ENCODE results near the gene PCSK7.
A peak's percentile ranks its signal among the peaks of the same experiment; 100 is the strongest.
"Not testable (repeated sequence)": the region's sequence is repeated elsewhere in the genome, so short reads cannot be mapped to it uniquely, and the experiment has no call there.

Gene PCSK7

DNA sequence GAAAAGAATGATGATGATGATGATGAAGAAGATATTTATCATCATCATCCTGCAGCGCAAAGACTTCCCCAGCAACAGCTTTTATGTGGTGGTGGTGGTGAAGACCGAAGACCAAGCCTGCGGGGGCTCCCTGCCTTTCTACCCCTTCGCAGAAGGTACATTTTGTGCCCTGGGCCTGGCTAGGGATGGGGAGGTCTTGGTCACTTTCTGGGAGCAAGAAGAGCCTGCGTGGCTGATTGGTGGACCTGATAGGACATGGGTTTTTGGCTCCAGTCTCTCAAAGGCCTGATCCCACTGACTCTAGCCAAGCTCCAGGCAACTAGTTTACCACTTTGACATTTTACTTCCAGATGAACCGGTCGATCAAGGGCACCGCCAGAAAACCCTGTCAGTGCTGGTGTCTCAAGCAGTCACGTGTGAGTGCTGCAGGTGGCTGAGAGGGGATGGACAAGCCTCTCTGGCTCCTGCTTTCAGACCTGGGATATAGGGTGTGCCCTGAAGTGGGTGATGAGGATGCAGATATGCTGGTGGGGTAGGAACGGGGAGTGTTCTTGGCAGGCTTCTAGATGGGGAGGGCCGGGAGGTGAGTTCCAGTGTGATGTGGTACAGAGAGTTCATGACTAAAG, 48.0 kb downstream of the PCSK7 start:
- no peak for DNase-seq (ENCODE audit: low read depth, low spot score)

DNA sequence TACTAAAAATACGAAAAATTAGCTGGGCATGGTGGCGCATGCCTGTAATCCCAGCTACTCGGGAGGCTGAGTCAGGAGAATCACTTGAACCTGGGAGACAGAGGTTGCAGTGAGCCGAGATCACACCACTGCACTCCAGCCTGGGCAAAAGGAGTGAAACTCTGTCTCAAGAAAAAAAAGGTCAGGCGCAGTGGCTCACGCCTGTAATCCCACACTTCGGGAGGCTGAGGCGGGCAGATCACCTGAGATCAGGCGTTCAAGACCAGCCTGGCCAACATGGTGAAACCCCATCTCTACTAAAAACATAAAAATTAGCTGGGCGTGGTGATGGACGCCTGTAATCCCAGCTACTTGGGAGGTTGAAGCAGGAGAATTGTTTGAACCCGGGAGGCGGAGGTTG, 48.7 kb downstream of the PCSK7 start:
- not testable (repeated sequence) for DNase-seq (ENCODE audit: low read depth, low spot score)

DNA sequence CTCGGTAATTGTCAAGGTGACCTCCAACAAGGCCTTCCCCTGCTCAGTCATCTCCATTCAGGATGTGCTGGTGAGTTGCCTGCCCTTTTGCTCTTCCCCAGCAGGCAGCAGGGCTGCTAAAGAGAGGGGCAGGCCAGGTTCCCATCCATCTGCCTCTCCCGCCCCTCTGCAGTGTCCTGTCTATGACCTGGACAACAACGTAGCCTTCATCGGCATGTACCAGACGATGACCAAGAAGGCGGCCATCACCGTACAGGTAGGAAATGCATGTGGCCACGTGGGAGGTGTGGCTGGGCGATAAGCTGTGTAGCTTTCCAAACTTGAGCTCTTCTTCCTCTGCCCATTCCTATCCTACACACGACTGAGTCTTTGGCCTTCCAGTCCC, 49.3 kb downstream of the PCSK7 start:
- DNase-seq (ENCODE audit: low read depth, low spot score): no peak

DNA sequence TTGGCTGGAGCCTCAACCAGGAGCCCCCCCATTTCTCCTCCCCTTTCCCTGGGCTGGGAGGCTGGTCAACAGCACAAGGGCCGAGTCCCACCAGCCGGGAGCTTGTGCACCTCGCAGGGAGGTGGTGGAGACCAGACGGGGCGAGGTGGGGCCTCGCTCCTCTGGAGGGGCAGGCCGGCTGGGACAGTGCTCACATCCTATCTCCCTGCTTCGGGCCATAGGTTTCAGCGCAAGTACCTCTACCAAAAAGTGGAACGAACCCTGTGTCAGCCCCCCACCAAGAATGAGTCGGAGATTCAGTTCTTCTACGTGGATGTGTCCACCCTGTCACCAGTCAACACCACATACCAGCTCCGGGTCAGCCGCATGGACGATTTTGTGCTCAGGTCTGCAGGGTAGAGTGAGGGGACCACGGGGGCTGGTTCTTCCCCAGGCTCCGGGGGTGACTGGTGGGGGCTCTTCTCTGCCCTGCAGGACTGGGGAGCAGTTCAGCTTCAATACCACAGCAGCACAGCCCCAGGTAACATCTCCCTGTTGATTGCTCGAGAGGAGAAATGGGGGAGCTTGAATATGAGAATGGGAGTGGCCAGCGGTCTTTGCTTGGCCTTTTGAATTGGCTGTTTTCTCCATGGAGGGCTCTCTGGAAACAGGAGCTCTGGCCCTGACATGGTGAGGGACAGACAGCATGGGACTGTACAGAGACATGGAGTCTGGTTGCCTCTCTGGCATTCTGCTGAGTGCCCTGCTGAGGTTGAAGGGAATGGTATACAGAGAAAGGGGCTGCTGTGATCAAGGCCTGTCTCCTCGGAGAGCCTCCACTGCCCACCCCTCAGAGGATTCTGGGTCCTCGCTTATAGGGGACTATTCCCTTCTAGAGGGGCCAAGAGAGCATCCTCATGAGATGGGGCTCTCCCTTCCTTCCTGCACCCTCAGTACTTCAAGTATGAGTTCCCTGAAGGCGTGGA, 50.0 kb downstream of the PCSK7 start:
- DNase-seq (ENCODE audit: low read depth, low spot score): no peak

DNA sequence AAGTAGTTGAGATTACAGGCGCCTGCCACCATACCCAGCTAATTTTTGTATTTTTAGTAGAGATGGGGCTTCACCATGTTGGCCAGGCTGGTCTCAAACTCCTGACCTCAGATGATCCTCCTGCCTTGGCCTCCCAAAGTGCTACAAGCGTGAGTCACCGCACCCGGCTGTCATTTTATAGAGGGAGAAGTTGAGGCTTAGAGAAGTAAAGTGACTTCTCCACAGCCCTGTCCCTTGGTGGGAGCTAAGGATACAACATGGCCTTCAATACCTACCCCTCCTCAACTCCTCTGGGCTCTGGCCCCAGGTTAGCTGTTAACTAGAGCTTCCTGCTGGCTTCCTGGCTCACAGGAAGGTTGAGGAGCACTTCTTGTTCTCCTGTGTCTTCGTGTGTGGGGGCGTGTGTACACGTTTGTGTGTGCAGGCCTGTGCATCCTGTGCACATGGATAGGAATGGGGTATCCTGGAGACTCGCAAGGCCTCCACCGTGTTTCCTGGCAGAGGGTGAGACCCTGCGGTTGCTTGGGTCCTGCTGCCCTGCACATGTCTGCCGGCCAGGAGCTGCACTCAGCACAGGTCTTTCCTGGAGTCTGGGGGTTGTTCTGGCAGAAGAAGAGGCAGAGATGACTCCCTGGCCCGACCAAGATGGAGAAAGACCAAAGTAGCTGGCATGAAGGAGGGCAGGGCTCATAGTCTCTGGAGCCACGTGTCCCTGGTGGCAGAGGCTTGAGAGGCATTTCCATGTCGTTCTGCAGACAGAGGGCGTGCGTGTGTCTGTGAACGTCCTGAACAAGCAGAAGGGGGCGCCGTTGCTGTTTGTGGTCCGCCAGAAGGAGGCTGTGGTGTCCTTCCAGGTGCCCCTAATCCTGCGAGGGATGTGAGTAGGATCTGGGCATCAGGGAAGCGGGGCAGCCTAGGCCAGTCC, 51.0 kb downstream of the PCSK7 start:
- DNase-seq (ENCODE audit: low read depth, low spot score): peak; percentile 89

DNA sequence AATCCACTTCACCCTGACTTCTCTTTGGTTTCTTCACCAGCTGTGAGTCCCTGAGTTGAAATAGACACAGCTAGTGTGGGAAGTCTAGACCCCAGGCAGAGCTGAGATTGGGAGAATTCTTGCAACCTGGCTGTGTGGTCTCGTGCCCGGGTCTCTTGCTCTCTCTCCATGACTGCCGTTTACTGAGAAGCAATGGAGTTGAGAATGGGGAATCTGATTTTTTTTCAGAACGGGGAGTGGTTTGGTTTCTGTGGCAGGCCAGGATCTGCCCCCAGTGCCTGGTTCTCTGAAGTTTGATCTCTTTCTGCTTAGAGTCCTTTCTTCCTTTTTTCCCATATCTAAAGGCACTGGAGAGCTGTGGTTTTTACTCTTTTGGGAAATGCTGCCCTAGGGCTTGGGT, 51.9 kb downstream of the PCSK7 start:
- DNase-seq (ENCODE audit: low read depth, low spot score): peak; percentile 41

DNA sequence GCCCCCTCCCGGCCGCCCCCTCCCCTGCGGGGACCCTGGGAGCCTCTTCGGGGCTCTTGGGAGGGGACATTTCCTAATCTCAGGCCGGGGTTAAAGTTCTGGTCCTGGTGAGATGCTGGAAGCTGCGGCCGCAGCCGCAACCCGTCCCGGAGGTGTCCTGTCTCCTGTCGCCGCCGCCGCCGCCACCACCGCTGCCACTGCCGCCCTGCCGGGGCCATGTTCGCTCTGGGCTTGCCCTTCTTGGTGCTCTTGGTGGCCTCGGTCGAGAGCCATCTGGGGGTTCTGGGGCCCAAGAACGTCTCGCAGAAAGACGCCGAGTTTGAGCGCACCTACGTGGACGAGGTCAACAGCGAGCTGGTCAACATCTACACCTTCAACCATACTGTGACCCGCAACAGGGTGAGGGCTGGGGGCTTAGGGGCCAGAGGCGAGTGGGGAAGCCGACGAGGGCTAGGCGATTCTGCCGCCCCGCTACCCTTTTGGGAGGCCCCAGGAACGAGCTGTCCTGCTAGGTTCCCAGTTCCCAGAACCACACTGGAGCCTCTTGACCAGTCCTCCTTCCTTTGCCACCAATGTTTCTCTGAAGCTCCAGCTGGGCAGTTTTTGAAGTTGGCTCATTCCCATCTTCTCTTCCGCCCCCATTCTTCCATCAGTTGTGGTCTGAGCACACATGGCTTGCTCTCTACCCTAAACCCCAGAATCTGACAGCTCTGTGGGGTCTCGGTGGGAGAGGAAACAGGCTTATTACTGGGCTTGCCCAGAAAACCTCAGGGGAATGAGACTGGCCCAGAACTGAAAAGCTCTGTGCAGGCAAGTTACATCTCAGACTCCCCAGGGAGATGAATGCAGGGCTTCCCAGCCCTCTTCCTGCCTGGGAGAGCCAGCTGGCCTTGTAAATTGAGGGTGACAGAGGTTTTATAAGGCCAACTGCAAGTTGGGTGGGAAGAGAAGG, 52.5 kb downstream of the PCSK7 start:
- DNase-seq (ENCODE audit: low read depth, low spot score): no peak

DNA sequence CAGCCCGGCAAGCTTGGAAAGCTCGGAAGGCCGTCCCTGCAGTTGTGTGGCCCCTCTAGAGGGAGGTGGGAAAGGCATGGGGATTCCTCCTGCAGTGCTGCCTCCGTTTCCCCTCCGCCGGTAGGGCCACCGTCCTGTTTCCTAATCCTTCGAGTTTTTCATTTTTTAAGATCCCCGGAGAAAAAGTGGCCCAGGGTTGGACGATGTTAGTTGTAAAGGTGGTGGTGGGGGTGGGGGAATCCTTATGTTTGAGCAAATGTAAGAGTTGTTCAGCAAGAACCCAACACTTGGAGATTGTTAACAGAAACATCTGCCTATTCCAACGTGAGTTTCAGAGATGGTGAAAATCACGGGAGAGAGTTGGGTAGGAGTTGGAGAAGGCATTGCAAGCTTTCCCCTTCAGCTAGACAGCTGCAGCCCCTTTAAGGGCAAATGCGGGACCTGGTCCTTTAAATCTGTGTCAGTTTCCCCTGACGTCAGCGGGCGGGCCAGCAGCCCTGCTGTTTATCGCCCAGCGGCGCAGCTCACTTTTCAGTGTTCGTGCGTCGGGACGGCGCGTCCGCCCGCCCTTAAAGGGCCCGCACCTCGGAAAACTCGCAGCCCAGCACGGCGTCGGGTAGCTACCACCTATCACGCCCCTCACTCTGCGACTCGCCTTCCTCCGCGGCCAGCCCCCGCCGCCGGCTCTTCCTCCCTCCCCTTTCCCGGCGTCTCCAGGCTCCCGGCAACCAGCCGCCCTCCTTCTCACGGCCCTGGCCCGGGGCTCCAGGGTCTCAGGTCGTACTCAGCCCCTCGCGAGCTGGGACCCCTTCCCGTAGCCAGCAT, 53.5 kb downstream of the PCSK7 start, which contains the start of gene SIDT2:
Gene SIDT2 (plus strand): TSS at position 534 of the 825 bp plus-strand sequence. CDS start 521 bp downstream, outside the sequence.
- DNase-seq (ENCODE audit: low read depth, low spot score): peak; percentile 98

DNA sequence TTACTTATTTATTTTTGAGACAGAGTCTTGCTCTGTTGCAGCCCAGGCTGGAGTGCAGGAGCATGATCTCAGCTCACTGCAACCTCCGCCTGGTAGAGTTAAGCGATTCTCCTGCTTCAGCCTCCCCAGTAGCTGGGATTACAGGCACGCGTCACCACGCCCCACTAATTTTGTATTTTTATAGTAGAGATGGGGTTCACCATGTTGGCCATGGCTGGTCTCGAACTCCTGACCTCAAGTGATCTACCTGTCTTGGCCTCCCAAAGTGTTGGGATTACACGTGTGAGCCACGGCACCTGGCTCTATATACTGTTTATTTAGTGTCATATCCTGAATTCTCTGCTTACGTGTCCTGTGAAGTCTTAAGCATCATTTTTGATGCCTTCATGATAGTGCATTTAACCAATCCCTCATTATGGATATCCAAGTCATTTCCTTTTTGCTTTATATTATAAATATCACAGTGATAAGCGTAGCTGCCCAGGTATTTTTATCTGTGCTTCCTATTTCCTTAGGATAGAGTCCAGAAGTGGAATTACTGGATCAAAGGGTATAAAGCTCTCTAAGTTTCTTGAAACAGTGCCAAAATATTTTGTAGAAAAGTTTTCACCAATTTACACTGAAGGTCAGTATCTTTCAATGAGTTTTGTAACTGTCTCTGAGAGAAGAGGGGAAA, 54.2 kb downstream of the PCSK7 start:
- DNase-seq (ENCODE audit: low read depth, low spot score): no peak

DNA sequence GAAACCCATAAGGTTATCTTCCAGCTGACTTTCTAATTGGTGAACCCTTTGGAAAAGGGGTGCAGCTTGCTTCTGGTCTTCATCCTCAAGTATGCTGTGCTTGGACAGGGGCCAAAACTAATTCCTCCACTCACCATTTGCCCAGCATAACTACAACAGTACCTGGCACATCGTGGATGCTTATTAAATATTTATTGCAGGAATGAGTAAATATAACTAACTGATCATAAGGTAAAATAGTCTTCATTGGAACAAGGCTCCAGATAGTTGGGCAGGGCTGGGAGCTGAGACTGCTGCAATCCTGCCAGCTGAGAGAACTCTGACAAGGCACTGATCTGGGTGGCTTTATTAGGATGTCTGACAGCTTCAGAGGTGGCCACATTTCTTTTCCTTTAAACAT, 55.7 kb downstream of the PCSK7 start:
- no peak for DNase-seq (ENCODE audit: low read depth, low spot score)

DNA sequence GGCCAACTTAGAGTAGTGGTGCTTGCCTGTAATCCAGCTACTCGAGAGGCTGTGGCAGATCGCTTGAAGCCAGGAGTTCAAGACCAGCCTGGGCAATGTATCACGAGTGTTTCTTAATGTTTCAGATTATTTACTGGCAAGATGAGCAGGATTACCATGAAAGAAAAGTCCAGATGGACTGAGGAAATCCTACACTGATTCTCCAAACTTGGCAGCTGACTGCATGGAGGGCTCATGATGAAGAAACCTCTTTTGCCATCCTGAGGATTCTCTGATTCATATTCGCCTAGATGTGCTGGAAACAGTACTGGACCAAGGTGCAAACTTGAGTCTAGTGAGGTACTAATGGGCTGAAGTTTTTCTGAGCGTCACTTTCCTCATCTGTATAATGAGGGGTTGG, 56.1 kb downstream of the PCSK7 start:
- no peak for DNase-seq (ENCODE audit: low read depth, low spot score)

DNA sequence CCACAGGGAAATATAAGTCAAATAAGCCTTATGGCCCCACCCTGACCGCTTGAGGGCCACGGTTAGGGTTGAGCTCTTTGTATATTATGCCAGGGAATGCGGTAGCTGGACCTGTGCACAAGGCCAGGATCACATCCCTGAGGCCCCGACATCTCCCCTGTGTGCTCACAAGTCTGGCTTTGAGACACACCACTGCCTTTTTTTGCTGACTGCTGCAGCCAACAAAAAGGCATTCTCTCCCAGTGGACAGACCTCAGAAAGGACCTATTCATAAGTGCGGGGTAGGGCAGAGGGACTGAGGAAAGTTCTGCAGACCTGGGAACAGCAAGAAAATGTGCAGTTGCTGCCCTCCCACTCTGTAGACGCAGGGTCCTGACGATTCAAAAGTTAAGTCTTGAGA, 56.8 kb downstream of the PCSK7 start:
- no peak for DNase-seq (ENCODE audit: low read depth, low spot score)

DNA sequence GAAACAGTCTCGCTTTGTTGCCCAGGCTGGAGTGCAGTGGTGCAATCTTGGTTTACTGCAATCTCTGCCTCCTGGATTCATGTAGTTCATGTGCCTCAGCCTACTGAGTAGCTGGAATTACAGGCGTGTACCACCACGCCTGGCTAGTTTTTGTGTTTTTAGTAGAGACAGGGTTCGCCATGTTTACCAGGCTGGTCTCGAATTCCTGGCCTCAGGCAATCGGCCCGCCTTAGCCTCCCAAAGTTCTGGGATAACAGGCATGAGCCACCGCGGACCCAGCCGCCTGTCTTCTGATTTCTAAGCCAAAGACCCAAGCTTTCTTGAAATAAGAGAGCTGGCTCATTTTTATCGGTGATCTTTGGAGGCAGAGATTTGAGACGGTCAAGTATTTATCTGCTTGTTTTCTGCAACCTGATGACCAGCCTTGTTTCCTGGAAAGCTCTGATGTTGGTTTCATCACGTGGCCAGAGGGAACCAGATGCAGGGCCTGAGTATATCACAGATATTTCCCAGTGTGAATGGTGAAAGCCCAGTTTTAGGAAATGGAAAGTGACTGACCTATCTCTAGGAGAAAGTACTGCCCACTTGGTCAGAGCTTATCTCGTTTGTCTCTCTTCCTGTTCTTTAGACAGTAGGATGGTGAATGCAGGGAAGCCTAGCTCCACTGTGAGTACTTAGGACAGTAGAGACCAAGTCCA, 59.0 kb downstream of the PCSK7 start:
- DNase-seq (ENCODE audit: low read depth, low spot score): peak; percentile 87

DNA sequence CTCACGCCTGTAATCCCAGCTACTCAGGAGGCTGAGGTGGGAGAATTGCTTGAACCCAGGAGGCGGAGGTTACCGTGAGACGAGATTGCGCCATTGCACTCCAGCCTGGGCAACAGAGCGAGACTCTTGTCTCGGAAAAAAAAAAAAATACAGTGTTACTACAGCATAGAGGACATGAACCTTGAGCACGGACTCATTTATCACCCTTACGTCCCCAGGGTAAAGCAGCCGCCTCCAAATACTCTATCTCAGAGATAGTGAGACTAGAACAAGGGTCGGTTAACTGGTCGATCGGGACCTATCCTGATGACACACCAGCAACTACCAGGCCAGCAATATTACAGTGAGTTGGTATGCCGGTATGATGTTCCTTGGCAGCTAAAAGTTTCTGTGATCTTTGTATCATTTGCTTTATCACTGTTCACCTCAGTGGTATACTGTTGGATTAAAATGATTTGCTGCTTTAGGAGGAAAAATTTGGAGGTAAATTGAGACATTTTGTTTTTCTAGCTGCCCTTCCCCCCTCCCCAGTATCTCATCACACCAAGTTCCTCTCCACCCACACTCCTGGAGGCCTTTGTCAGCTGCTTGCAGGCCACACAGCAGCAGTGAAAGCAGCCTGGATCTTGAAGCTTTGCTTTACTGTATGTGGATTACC, 60.3 kb downstream of the PCSK7 start:
- DNase-seq (ENCODE audit: low read depth, low spot score): peak; percentile 55

DNA sequence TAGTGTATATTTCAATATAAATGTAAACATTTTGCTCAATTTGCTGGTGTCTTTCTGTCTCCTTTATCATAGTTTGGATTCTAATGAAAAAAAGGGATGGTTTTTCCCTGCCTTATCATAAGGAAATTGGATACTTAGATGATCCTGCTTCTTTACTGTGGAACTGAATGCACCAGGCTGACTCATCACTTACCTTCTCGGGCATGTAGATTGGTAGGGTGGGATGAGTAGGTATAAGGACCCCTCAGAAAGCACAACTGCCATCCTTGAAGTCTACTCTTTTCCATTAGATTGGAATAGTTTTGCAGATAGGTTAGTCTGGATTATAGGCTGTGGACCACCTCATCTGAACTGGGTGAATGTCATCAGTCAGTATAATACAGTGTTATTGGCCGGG, 60.9 kb downstream of the PCSK7 start:
- DNase-seq (ENCODE audit: low read depth, low spot score): no peak

DNA sequence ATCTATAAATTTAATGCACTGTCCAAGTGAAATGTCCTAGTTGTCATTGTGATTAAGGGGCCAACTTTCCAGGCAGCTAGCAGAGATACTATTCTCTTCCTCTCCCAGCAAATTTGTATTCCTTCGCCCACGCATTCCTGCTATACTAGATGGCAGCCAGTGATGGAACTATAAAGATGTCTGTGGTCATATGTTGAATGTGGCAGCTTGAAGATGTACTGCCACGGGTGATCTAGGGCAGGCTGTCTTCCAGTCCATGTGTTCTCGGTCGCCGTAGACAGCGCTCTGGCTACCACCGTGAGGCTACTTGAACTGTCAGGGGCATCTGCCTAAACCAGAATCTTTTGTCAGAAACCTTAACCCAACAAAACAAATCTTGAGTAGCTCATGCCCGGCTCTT, 61.7 kb downstream of the PCSK7 start:
- no peak for DNase-seq (ENCODE audit: low read depth, low spot score)

DNA sequence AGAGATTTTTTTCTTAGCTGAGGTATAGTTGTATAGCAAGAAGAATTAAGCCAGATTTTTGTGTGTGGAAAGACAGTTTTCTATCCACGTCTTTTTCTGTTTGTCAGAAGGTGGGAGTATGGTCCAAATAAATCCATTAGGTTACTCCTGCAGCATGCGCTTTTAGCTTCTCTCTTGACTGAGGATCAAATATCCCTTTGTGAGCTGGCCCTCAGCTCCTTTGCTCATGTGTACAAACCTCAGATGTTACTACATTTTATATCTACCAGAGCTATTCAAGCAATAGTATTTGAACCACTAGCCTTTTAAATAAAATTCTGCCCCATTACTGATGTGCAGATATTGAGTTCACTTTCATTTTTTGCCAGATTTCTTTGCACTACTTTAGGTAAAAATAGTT, 62.1 kb downstream of the PCSK7 start:
- DNase-seq (ENCODE audit: low read depth, low spot score): no peak

DNA sequence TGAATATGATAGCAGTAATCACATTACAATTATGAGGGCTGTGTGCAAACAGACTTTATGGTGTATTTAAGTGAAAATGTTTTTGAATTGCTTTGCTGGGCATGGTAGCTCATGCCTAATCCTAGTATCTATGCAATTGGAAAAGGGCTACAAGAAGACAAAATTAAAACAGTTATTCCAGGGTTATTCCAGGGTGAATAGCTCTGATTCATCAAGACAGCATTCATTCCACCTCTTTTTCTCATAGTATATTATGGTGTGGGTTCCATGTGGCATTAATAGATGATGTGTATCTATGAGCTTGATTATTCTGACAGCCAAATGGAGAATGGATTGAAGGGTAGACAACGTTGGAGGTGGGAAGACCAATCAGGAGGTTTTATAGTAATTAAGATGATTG, 65.4 kb downstream of the PCSK7 start:
- no peak for DNase-seq (ENCODE audit: low read depth, low spot score)
